T-helper 17 cell (primary cell): ENCODE measurements around the gene SUDS3. TPM values are rescaled to one million over a fixed set of nuclear protein-coding genes. Genes with fewer than 3 reads are reported as not detected.
A peak's percentile ranks its signal among the peaks of the same experiment; 100 is the strongest.
"Not testable (repeated sequence)": the region's sequence is repeated elsewhere in the genome, so short reads cannot be mapped to it uniquely, and the experiment has no call there.

Experiments used
- ATAC-seq: fragments of 150-1000 bp; cut with Tn5 transposase; 2 replicates; pipeline ENCODE4 v1.10.0; 2021; ENCODE audit warnings: mild to moderate bottlenecking, moderate library complexity
- DNase-seq, 3 donors: peaks; one replicate each; pipeline versions ENCODE4 v3.0.0 to v3.0.0-alpha.2; 2020 to 2021
- H3K9me3 ChIP-seq: one replicate; pipeline ENCODE4 v1.7.0; 2013; ENCODE audit warnings: low read length, mild to moderate bottlenecking; ENCODE audit not compliant: control insufficient read depth, poor library complexity, severe bottlenecking
- H3K27ac Mint-ChIP-seq: one replicate; pipeline ENCODE4 v1.8.0; 2022; ENCODE audit warnings: mild to moderate bottlenecking, moderate library complexity, mixed read lengths
- H3K27me3 Mint-ChIP-seq: one replicate; pipeline ENCODE4 v1.8.0; 2022; ENCODE audit warnings: mixed read lengths
- H3K36me3 Mint-ChIP-seq: one replicate; pipeline ENCODE4 v1.8.0; 2022; ENCODE audit warnings: low read depth, mixed read lengths
- H3K4me1 Mint-ChIP-seq: one replicate; pipeline ENCODE4 v1.8.0; 2022; ENCODE audit warnings: mild to moderate bottlenecking, mixed read lengths
- H3K4me3 Mint-ChIP-seq: one replicate; pipeline ENCODE4 v1.8.0; 2022; ENCODE audit warnings: mild to moderate bottlenecking, moderate library complexity, mixed read lengths
- total RNA-seq, 4 donors: library from RNA in 2 of 4; stranded (reverse) in 2 of 4; gene quantifications; one replicate each; pipeline ENCODE4 v1.2.3 and lab custom pipeline; 2022 to 2026

Gene SUDS3
- total RNA-seq, 2 donors from 2014 or later: 29.8 to 34.9 TPM

GRCh38 chr12:118391424-118391823 lies 15.1 kb downstream of the SUDS3 start:
- Mint-ChIP-seq H3K27ac (peak overlapping the region; percentile 16), H3K27me3 (no peaks in the 10 kb centered on the region), H3K36me3 (peaks cover 9% of the 10 kb centered on the region), H3K4me3 (no peak overlapping the region), H3K4me1 (peaks cover 4% of the 10 kb centered on the region)
- ATAC-seq: no peak
- no peaks in the 10 kb centered on the region for H3K9me3 ChIP-seq
- DNase-seq: no peak

DNA sequence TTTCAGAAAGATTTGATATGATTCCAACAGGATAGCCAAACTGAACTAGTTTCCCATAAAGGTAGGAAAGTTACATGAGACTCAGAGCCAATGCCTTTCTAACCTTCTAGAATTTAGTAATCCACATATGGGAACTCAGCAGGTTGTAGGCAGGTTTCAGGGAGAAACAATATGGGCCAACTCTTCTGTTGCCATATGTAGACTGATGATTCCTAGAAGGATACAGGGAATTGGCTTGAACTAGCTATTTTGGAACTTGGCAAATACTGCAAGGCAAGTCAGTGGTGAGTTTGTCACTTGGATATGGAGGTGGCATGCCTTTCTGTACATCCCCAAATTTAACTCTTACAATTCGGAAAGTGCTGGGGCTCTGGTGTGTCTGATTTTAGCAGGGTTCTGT lies 15.5 kb downstream of the SUDS3 start:
- H3K27ac Mint-ChIP-seq: no peak overlapping the region
- peaks cover 9% of the 10 kb centered on the region for H3K36me3 Mint-ChIP-seq
- ATAC-seq (no peak), DNase-seq (no peak)
- H3K27me3 Mint-ChIP-seq: no peaks in the 10 kb centered on the region
- peaks cover 4% of the 10 kb centered on the region for H3K4me1 Mint-ChIP-seq
- H3K4me3 Mint-ChIP-seq: no peak overlapping the region
- H3K9me3 ChIP-seq: no peaks in the 10 kb centered on the region

- H3K4me3 Mint-ChIP-seq: no peak overlapping the region
- H3K4me1 Mint-ChIP-seq: peaks cover 5% of the 10 kb centered on the region
- H3K27ac Mint-ChIP-seq: peak overlapping the region; percentile 84
- DNase-seq: no peak
- peaks cover 15% of the 10 kb centered on the region for H3K36me3 Mint-ChIP-seq
- no peaks in the 10 kb centered on the region for H3K9me3 ChIP-seq
- no peak for ATAC-seq
- H3K27me3 Mint-ChIP-seq: no peaks in the 10 kb centered on the region
Measured at GRCh38 chr12:118397708-118398440, 21.5 kb downstream of the SUDS3 start.

- no peak overlapping the region for H3K4me3 Mint-ChIP-seq
- H3K9me3 ChIP-seq: no peaks in the 10 kb centered on the region
- ATAC-seq: no peak
- H3K36me3 Mint-ChIP-seq: peaks cover 15% of the 10 kb centered on the region
- DNase-seq: no peak
- H3K4me1 Mint-ChIP-seq: peaks cover 5% of the 10 kb centered on the region
- H3K27ac Mint-ChIP-seq: peak overlapping the region; percentile 84
- no peaks in the 10 kb centered on the region for H3K27me3 Mint-ChIP-seq
Measured at GRCh38 chr12:118398524-118398923, 22.2 kb downstream of the SUDS3 start.

DNA sequence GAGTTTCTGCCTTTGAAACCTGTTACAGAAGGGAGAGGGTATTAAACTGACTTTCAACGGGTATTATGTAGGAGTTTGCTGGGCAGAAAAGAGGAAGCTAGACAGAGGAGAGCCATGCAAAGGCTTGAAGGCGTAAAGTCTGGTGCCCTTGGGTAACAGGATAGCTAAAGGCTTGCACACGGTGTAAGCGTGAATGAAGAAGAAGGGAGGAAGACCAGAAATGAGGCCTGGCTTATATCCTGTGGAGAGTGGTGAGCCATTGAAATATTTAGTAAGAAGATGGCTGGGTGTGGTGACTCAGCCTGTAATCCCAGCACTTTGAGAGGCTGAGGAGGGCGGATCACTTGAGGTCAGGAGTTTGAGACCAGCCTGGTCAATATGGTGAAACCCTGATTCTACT lies 22.6 kb downstream of the SUDS3 start:
- H3K4me3 Mint-ChIP-seq: no peak overlapping the region
- peaks cover 5% of the 10 kb centered on the region for H3K4me1 Mint-ChIP-seq
- H3K27me3 Mint-ChIP-seq: no peaks in the 10 kb centered on the region
- H3K36me3 Mint-ChIP-seq: peaks cover 15% of the 10 kb centered on the region
- H3K9me3 ChIP-seq: no peaks in the 10 kb centered on the region
- no peak for DNase-seq
- H3K27ac Mint-ChIP-seq: peak overlapping the region; percentile 84
- ATAC-seq: no peak

DNA sequence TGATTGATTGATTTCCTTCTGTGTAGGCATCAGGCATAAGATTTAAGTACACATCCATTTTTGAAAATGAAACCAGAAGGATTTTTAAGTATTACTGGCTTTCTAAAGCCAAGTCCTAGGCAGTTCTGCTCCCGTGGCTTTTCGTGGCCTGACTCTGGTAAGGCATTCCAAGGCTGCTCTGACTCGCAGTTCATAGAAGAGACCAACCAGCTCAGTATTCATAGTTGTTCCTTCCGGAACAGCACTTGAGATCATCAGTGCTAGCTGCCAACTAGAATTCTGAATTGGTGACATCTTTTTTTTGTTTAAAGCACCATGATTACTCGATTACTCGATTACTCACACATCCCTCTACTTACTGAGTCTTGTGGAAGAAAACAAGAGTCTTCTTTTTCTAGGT lies 25.9 kb downstream of the SUDS3 start:
- H3K27me3 Mint-ChIP-seq: no peaks in the 10 kb centered on the region
- H3K27ac Mint-ChIP-seq: peak overlapping the region; percentile 54

DNA sequence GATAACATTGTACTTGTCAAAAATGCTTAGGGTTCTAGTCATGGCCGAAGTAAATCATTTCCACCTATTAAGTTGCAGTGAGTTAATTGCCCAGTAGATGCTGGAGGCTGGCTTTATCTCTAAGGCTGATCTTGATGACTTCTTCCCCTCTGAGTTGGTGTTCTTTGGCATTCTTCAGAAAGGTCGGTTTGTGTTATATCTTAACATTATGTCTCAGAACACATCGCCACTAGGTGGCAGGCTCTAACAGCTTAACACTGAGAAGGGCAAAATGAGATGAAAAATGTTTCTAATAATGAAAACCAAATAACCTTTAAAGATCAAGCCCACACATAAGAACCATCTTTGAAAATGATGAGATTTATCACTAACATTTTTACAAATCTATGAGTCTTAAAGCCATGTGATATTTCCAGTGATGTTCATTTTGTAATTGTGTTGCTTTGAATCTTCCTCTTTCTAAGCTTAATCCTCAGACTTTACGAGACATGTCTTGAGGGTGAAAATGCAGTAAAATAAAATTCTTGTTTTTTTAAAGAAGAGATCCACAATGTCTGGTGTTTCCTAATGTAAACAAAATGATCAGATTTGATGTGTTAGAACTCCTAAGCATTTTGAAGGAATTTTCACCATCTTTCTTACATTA lies 28.6 kb downstream of the SUDS3 start:
- Mint-ChIP-seq H3K4me1 (no peaks in the 10 kb centered on the region), H3K27me3 (no peaks in the 10 kb centered on the region), H3K27ac (no peak overlapping the region), H3K4me3 (no peak overlapping the region), H3K36me3 (peaks cover 3% of the 10 kb centered on the region)
- peak in 2 of 3 donors; percentile 15 to 36 for DNase-seq
- peak; percentile 58 for ATAC-seq
- no peaks in the 10 kb centered on the region for H3K9me3 ChIP-seq

More for the DNA sequence above, 25.9 kb downstream of the SUDS3 start:
- DNase-seq: no peak
- Mint-ChIP-seq H3K4me3 (no peak overlapping the region), H3K36me3 (peaks cover 11% of the 10 kb centered on the region), H3K4me1 (peaks cover 5% of the 10 kb centered on the region)
- no peak for ATAC-seq
- no peaks in the 10 kb centered on the region for H3K9me3 ChIP-seq

GRCh38 chr12:118408241-118408640 lies 31.9 kb downstream of the SUDS3 start:
- not testable (repeated sequence) for H3K27ac Mint-ChIP-seq, DNase-seq, ATAC-seq, H3K27me3 Mint-ChIP-seq, H3K4me3 Mint-ChIP-seq, H3K9me3 ChIP-seq, H3K4me1 Mint-ChIP-seq
- peaks cover 11% of the 10 kb centered on the region for H3K36me3 Mint-ChIP-seq

- Mint-ChIP-seq H3K27ac (no peak overlapping the region), H3K4me3 (no peak overlapping the region), H3K36me3 (peaks cover 19% of the 10 kb centered on the region), H3K27me3 (no peaks in the 10 kb centered on the region), H3K4me1 (no peaks in the 10 kb centered on the region)
- no peak for ATAC-seq
- peaks cover 8% of the 10 kb centered on the region for H3K9me3 ChIP-seq
- no peak for DNase-seq
Measured at GRCh38 chr12:118409834-118410233, 33.5 kb downstream of the SUDS3 start.

DNA sequence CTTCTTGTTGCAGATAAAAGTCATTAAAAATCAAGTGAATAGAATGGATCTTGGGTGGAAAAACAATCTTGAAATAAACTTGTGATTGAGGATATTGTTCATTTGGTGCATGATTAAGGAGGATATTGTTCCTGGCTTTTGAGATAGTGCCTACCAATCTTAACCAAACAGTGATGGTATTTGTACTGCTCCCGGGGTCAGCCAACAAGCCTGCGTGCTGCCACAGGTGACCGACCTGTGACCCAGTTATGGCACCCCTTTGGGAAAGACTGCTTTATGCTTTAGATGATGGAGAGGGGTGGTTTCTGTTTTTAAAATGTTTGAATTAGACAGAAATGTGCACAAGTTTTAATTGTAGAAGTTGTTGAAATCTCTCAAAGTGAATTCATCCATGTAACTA lies 41.6 kb downstream of the SUDS3 start:
- Mint-ChIP-seq H3K27ac (no peak overlapping the region), H3K36me3 (peaks cover 19% of the 10 kb centered on the region)
- ATAC-seq: no peak

GRCh38 chr12:118418385-118419057 lies 42.2 kb downstream of the SUDS3 start:
- Mint-ChIP-seq H3K4me1 (no peaks in the 10 kb centered on the region), H3K27ac (no peak overlapping the region), H3K27me3 (no peaks in the 10 kb centered on the region), H3K36me3 (peaks cover 19% of the 10 kb centered on the region), H3K4me3 (no peak overlapping the region)
- no peaks in the 10 kb centered on the region for H3K9me3 ChIP-seq
- DNase-seq: no peak
- no peak for ATAC-seq

More for the DNA sequence above, 41.6 kb downstream of the SUDS3 start:
- no peak for DNase-seq
- peaks cover under 1% of the 10 kb centered on the region for H3K9me3 ChIP-seq
- Mint-ChIP-seq H3K4me1 (no peaks in the 10 kb centered on the region), H3K4me3 (no peak overlapping the region), H3K27me3 (no peaks in the 10 kb centered on the region)

DNA sequence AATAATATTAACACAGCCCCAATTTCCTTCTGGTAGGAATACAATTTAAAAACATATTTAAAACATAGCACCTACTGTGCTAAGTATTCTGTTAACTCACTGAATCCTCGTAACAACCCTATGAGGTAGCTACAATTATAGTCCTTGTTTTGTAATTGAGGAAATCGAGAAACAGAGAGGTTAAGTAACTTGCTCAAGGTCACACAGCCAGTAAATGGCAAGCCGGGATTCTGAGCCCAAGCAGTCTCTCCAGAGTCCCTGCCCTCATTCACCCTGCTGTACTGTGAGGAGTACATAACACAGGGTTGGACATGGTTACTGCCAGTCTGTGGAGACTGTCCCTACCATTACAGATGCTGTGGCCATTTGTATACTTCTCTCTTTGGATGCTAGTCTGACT lies 44.3 kb downstream of the SUDS3 start:
- Mint-ChIP-seq H3K4me1 (no peaks in the 10 kb centered on the region), H3K4me3 (no peak overlapping the region), H3K27ac (no peak overlapping the region), H3K27me3 (no peaks in the 10 kb centered on the region), H3K36me3 (peaks cover 6% of the 10 kb centered on the region)
- H3K9me3 ChIP-seq: no peaks in the 10 kb centered on the region
- DNase-seq (no peak), ATAC-seq (no peak)

DNA sequence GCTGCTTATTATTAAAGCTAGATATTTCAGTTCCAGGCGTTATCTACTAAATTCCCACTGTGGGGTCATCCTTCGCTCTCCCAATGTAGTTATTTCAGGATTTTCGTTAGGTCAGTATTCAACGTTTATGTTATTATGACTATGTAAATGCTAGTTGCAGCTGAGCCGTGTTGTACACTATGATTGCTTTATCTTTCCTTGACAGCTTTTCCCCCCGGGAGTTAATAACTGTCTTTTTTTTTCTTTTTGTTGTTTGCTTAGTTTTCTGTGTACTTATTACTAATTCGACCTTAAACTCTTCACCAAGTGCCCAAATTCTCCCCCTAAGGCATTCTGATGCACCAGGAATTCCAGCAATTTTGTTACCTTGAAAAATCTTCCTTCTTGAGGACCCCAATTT lies 48.5 kb downstream of the SUDS3 start:
- Mint-ChIP-seq H3K27ac (no peak overlapping the region), H3K27me3 (no peaks in the 10 kb centered on the region), H3K4me1 (no peaks in the 10 kb centered on the region), H3K36me3 (no peaks in the 10 kb centered on the region), H3K4me3 (no peak overlapping the region)
- DNase-seq (no peak), ATAC-seq (no peak)
- no peaks in the 10 kb centered on the region for H3K9me3 ChIP-seq
